Pulmonary artery endothelial cell (primary cell): ENCODE measurements around the gene MRPL44. TPM values are rescaled to one million over a fixed set of nuclear protein-coding genes. Genes with fewer than 3 reads are reported as not detected.

ENCODE experiments used
- DNase-seq: peaks from one replicate; pipeline ENCODE4 v3.0.0-alpha.2; 2011; ENCODE audit warnings: low read depth, low spot score
- total RNA-seq: library from RNA; depleted of rRNA; stranded (reverse); fragments of >200 nt; gene quantifications from 2 replicates; pipeline ENCODE4 v1.2.3, GENCODE V29; 2014

The MRPL44 gene
- total RNA-seq, 1 donor from 2014 or later, result 39.0 TPM

DNA sequence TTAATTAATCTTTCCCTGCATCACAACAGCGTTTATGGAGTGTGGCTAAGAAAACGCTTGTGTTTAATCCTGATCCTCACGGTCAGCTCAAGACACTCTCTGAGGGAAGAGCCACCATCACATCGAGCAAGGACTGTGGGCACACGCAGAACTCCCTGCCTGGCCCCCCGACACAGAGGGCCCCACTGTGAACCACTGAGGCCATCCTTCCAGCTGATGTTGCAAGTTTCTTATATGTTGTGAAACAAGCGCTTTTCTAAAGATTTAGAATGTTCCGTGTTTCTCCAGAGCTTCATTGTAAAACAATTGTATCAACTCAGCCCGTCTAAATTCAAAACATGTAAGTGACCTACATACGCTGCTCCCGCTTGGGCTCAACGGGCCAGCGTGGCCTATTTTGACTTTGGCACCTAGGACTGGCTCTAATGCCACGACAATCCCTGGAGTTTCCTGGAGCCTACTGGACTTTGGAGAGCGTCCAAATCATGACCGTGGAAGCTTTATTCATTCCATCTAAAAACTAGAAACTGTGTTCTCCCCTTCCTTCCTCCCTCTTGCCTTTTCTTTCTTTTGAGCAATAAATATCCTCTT is 46.9 kb downstream of the MRPL44 start:
- no peak for DNase-seq

- DNase-seq, result no peak
These were observed 51.5 kb downstream of the MRPL44 start for GRCh38 chr2:224008702-224009261.

GRCh38 chr2:224009605-224010315 is 52.5 kb downstream of the MRPL44 start:
- DNase-seq, result no peak

DNA sequence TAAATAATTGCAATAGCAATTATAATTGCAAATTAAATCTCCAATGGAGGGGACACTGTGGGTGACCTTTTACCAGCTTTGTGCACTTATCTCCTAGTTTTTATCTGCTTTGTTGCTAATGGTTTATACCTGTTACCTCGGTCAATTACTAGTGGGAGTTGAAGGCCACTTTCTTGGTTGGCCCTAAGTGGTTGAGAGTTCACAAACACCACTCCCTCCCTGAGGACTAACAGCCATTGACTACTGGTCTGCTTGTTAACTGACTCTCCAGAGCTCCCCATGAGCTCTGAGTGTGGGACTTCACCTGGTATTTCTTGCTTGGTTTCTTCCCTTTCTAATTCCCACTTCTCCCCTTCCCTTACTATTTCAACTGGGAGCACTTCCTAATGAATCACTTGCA is 54.6 kb downstream of the MRPL44 start:
- DNase-seq, result no peak

DNA sequence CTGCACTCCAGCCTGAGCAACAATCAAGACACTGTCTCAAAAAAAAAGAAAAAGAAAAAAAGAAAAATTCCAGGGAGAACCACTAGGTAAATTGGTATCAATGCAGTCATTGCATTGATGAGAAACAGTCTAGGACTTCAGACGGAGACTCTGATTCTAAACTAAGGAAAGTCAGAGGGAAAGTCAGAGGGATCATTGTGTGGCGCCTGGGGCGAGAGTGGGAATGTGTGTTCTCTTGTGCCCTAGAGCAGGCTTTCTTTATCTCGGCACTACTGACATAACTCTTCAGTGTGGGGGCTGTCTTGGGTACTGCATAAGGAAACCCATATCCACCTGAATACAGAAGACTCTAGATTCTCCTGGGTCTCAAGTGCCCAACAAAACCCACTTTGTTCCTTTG is 57.1 kb downstream of the MRPL44 start:
- no peak for DNase-seq

- no peak for DNase-seq
These were observed 59.7 kb downstream of the MRPL44 start for GRCh38 chr2:224016963-224017362.

Other genes with a start within 250 kb of the MRPL44 start
- gene AP1S3, start 119.9 kb upstream of the MRPL44 start, total RNA-seq, result 3.4 and 7.2 TPM in 2 replicates
- 154 and 217 TPM in 2 replicates for gene WDFY1, start 12.1 kb upstream of the MRPL44 start, total RNA-seq
- 10.7 and 12.9 TPM in 2 replicates for gene SERPINE2, start 81.8 kb downstream of the MRPL44 start, total RNA-seq